Left ventricle myocardium superior (tissue), 1 donor: ENCODE measurements around the gene SMAD6. TPM values are rescaled to one million over a fixed set of nuclear protein-coding genes. Genes with fewer than 3 reads are reported as not detected.

Experiments
- ATAC-seq: fragments of 200-7000 bp; cut with Tn5 transposase; one replicate; pipeline ENCODE4 v1.9.1; 2020; ENCODE audit warnings: mild to moderate bottlenecking, moderate library complexity
- DNase-seq: peaks from one replicate; pipeline ENCODE4 v3.0.0-alpha.2; 2020
- intact Hi-C: fragments of 100-400 bp; cut with micrococcal nuclease; formaldehyde crosslinking; loops from one replicate; pipeline ENCODE4 v1.11.0; 2022
- total RNA-seq: library from RNA; stranded (reverse); fragmentation: NEBNext Ultra II Directional; extraction: Animal tissue kit (Norgen Biotek cat#: 25700); gene quantifications from one replicate; pipeline ENCODE4 v1.2.1, GENCODE V29; 2021
- donor health status: DM: no; HTN: yes; CAD: no; lungs with severe emphysema.

The SMAD6 gene
- total RNA-seq, 1 donor from 2014 or later, result 14.9 TPM

DNA sequence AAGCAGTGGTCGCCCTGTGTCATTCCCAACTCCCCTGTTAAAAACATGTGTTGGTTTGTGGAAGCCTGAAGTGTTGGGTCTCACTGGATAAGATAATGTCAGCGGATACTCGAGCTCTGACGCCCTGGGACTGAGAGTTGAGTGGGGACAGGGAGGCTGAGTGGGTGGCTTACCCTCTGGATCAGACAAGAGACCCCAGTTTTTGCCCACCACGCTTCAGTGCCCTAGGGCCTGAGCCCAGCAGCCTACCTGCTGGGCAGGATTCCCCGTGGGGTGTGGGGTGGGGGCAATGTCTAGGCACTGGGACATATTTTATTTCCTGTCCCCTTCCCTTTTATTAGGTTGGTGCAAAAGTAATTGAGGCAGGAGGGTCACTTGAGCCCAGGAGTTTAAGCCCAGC lies 75.0 kb downstream of the SMAD6 start:
- DNase-seq, result no peak
- ATAC-seq, result no peak
- intact Hi-C loops, result loop anchor here (10.0 kb wide), 1 partner anchor 72 kb away; the partner anchor contains the start of gene SMAD6

DNA sequence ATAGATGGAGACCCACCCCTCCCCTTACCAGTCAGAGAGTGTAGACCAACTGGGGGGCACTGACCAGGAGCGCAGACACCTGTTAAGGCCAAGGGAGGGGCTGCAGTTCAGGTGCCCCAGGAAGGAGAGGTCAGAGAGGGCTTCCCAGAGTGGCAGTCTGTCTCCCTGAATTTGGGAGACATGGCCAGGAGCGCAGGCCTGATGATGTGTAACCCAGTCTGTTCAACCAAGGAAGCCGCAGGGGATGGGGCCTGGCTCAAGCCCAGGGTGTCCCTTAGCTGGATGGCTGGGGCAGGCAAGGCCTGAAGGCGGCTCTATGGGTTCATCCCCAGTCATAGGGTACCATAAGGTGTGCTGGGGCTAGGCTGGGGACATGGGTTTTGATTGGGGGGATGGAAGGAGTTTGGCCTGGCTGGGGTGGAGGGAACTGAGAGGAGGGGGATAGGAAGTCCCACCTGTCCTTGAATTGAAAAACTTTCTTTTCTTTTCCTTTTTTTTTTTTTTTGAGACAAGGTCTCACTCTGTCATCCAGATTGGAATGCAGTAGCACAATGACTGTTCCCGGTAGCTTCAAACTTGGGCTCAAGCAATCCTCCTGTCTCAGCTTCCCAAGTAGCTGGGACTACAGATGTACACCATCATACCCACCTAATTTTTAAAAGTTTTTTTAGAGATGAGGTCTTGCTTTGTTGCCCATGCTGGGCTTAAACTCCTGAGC lies 75.7 kb downstream of the SMAD6 start:
- intact Hi-C loops, result loop anchor here (10.0 kb wide), 1 partner anchor 73 kb away; the partner anchor contains the start of gene SMAD6
- DNase-seq (no peak), ATAC-seq (no peak)

DNA sequence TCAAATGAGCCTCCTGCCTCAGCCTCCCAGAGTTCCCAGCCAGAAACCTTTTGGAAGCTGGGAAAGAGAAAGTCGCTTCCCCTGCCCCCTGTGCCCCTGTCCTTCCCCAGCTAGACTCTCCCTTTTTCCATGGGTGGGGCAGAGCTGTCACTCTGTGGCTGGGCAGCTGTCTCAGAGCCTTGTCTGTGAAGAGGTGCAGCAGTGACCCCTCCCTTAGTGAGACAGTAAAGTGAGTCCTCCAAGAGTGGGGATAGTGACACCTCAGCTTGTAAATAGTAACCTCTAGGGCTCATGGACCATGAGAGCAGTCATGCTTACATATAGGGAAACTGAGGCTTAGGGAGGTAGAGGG lies 76.3 kb downstream of the SMAD6 start:
- ATAC-seq (no peak), DNase-seq (no peak)
- intact Hi-C loops, result loop anchor here (10.0 kb wide), 1 partner anchor 73 kb away; the partner anchor contains the start of gene SMAD6

DNA sequence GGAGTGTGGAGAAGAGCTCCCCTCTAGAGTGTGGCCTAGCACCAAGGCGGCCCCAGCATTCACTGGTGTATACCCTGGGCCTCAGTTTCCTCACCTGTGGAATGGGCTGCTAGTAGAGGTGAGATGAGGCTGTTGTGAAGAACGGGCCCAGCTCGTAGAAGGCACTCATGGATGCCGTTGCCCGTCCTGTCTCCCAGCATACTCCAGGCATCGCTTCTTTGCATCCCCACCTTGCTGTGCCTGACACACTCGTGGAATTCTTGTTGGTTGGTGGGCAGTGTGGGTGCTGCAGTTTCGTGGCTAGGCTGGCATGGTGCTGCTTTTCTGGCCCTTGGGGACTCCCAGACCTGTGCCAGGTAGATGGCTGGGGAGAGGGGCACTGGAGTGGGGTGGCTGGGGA lies 76.7 kb downstream of the SMAD6 start:
- DNase-seq (no peak), ATAC-seq (no peak)
- intact Hi-C loops, result loop anchor here (10.0 kb wide), 1 partner anchor 74 kb away; the partner anchor contains the start of gene SMAD6

DNA sequence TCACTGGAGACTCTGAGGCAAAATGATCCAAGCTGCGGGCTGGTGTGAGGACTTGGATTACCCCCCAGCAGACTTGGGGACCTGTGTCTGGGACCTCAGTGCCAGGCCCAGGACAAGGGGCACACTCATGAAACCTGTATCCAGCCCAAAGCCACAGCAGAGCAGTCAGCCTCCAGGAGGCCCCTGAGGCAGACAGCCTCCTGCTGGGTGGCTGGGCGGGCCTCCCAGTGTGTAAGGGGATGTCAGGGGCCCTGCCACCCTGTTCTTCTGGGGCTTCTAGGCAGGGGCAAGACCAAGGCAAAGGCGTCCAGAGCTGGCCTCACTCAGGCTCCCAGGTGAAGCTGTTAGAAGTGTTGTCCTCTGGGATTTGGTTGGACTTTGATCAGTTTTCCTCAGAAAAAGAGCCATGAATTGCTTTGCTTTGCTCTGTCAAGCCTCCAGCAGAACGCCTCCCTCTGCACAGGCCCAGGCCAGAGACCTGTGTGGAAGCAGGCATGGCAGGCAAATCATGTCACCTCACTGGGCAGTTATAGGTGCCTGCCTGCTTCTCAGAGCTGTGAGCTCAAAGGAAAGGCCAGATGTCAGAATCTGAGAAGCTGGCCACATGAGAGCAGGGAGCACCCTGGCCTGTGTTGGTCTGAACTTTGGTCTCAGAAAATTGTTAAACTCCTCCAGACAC lies 77.4 kb downstream of the SMAD6 start:
- DNase-seq (no peak), ATAC-seq (no peak)
- intact Hi-C loops, result loop anchor here (10.0 kb wide), 2 partner anchors 75 kb away; partner anchors contain the start of gene SMAD6

DNA sequence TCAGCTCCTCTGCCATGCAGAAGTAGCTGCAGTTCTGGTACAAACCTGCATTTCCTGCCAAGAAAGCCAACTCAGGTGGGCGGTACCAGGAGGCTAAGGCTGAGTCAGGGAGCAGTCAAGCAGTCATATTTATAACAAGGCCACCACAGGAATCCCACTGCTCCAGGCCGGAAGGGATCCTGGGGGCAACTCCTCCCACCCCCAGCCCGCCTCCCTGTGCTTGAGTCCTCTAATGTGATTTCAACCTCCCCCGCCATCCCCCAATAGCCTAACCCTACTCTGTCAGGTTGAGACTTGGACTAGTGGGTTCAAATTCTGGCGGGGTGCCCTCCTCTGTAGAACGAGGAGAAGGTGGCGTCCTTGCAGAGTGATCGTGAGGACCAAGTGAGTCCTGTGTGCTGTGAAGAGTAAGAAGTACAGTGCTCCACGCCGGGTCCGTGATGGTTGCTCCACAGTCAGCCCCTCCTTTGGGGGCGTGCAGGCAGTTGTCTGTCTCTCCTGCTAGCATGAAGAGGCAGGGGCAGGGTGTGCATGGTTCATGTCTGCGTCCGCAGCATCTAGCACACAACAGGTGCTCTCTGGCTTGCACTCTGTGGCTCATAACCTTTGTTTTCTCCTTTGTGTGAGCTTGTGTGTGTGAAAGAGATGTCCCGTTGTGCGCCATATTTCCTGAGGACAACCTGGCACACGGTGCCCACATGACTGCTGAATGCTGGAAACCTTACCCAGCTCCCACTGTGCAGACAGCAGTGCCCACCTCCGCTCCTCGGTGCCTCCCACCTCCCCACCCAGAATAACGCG lies 78.3 kb downstream of the SMAD6 start:
- intact Hi-C loops, result loop anchor here (10.0 kb wide), 1 partner anchor 74 kb away; no protein-coding TSS in a partner anchor
- no peak for ATAC-seq
- no peak for DNase-seq

DNA sequence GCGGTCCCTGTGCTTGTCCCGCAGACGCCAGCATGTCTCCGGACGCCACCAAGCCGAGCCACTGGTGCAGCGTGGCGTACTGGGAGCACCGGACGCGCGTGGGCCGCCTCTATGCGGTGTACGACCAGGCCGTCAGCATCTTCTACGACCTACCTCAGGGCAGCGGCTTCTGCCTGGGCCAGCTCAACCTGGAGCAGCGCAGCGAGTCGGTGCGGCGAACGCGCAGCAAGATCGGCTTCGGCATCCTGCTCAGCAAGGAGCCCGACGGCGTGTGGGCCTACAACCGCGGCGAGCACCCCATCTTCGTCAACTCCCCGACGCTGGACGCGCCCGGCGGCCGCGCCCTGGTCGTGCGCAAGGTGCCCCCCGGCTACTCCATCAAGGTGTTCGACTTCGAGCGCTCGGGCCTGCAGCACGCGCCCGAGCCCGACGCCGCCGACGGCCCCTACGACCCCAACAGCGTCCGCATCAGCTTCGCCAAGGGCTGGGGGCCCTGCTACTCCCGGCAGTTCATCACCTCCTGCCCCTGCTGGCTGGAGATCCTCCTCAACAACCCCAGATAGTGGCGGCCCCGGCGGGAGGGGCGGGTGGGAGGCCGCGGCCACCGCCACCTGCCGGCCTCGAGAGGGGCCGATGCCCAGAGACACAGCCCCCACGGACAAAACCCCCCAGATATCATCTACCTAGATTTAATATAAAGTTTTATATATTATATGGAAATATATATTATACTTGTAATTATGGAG lies 79.1 kb downstream of the SMAD6 start:
- intact Hi-C loops, result loop anchor here (10.0 kb wide), 1 partner anchor 74 kb away; no protein-coding TSS in a partner anchor
- ATAC-seq (no peak), DNase-seq (no peak)

DNA sequence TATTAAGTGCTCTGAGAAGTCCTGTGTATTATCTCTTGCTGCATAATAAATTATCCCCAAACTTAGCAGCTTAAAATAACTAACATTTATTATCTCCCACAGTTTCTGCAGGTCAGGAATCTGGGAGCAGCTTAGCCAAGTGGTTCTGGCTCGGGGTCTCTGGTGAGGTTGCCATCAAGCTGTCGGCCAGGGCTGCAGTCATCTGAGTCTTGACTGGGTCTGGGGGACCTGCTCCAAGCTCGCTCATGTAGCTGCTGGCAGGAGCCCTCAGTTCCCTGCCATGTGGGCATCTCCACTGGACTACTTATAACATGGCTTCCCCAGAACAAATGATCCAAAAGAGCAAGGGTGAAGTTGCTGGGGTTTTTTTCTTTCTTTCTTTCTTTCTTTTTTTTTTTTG lies 80.7 kb downstream of the SMAD6 start:
- DNase-seq, result no peak
- intact Hi-C loops, result loop anchor here (10.0 kb wide), 1 partner anchor 72 kb away; no protein-coding TSS in a partner anchor
- ATAC-seq, result peak; percentile 20

DNA sequence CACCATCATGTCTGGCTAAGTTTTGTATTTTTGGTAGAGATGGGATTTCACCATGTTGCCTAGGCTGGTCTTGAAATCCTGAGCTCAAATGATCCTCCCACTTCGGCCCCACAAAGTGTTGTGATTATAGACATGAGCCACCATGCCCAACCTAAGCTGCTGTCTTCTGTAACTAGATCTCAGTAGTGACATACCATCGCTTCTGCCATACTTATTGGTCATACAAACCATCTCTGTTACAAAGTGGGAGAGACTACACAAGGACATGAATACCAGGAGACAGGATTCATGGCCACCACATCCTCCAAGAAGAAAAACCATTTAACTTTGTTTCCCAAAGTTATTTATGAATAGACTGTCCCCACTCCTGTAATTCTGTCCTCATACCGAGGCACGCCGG lies 81.3 kb downstream of the SMAD6 start:
- no peak for DNase-seq
- ATAC-seq, result no peak
- intact Hi-C loops, result loop anchor here (10.0 kb wide), 1 partner anchor 71 kb away; no protein-coding TSS in a partner anchor

DNA sequence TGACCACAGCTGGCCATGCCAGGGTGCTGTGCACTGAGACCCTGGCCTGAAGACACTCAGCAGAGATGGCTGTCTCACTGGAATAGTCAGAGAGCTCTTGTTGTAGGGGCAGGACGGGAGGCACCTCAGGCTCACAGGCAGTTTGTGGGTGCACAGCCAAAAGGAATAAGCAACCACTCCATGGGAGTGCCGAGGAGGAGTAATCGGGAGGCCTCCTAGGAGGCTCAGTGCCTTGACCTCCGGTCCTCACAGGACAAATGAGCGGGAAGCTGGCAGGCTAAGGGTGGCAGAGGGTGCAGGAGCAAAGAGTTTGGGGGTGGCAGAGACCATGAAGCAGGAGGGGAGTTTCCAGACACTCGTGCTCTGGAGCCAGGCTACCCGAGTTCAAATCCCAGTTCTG lies 81.7 kb downstream of the SMAD6 start:
- intact Hi-C loops, result loop anchor here (10.0 kb wide), 1 partner anchor 71 kb away; no protein-coding TSS in a partner anchor
- ATAC-seq, result no peak

DNA sequence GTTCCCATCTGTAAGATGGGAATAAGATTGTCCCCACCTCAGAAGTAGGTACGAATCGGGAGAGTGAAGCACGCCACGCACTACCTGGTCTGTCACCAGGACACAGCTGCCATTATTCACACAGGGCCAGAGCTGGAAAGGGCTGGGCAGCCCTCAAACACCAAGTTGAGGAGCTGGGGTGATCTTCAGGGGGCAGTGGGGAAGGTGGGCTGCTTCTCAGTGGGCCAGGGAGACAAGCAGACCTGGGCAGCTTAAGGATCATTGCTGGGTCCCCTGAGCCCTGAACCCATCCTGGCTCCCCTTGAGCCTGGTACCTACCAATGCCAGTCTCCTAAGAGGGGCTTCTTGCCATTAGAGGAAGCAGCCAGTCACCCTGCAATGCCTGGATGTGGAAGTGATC lies 82.1 kb downstream of the SMAD6 start:
- DNase-seq (no peak), ATAC-seq (no peak)
- intact Hi-C loops, result loop anchor here (10.0 kb wide), 1 partner anchor 71 kb away; no protein-coding TSS in a partner anchor

More for the DNA sequence above, 81.7 kb downstream of the SMAD6 start:
- DNase-seq, result no peak

DNA sequence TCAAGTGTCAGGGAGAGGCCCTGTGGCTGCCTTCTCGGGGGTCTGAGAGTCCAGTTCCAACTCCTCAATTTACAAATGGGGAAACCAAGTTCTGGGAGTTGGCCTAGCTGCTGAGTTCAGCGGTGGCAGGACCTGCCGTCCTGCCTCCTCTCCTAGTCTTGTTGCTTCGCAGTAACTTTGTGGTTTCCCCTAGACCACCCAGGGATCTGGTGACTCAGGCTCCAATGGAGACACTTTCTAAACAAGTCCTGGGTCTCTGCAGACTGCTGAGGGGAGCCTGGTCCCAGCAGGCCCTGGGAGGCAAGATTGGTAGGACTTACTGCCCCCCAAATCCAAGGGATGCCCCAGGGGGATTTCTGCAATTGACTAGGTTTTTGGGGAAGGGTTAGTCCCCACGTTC lies 83.6 kb downstream of the SMAD6 start:
- no peak for DNase-seq
- intact Hi-C loops, result loop anchor here (10.0 kb wide), 1 partner anchor 69 kb away; no protein-coding TSS in a partner anchor
- ATAC-seq, result no peak

DNA sequence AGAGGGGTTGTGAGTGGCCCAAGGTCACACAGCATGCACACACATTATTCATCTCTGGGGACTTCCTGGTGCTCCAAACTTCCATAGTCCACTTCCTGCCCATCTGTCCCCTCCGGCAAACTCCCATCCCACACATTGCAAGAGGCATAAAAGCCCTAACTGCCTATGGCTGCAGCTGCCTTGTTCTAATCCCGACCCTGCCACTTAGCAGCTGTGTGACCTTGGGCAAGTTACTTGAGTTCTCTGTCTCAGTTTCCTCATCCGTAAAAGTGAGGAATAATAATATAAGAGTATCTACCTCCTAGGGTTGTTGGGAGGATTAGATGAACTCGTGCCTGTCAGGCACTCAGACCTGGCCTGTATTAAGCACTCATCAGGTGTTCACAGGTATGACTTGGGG lies 84.2 kb downstream of the SMAD6 start:
- intact Hi-C loops, result loop anchor here (10.0 kb wide), 1 partner anchor 69 kb away; no protein-coding TSS in a partner anchor
- no peak for DNase-seq
- no peak for ATAC-seq

DNA sequence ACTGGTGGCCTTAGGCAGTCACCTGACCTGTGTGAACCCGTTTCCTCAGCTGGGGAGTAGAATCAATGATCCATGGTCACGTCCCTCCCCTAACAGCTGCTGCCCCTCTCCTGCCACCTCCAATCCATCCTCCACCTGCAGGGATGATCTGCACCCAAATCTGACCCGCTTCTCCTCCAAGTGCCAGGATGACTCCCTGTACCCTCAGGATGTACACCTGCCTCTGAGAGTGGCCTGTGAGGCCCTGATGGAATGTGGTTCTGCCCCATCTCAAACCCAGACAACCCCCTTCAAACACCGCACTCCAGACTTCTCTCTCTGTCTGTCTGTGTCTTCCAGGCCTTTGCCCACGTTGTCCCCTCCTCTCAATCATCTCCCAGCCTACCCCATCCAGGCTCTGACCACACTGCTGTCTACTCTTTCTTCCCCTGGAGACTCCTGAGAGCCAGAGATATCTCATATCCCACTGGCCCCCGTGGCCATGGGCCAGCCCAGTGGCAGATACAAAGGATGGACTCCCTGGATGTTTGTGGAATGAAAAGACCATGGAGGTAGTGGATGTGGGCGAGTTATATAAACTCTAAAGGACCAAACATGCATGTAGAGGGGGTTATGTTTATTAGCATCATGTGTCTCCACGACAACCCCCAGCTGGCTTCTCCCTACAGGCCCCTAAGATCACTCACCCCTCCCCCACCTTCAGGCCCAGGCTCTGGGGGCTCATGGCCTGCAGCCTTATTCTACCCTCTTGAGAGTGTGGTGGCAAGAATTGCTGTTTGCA lies 84.9 kb downstream of the SMAD6 start:
- intact Hi-C loops, result loop anchor here (10.0 kb wide), 1 partner anchor 68 kb away; no protein-coding TSS in a partner anchor
- ATAC-seq (no peak), DNase-seq (no peak)

DNA sequence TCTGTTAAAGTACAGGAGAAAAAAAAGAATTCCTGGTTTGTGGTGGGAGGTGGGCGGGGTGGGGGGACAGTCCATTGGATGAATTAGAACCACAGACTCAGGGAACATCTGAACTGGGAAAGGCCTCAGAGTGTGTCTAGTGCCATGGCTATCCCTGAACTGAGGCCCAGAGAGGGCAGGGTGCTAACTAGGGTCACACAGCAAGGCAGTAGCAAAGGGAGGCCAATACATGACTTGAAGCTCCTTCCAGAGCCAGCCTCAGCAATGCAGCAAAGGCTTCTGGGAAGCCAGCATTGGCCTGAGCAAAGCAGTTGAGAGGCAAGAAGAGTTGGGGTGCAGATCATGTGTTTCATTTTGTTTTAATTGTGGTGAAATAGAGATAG lies 85.4 kb downstream of the SMAD6 start:
- ATAC-seq (no peak), DNase-seq (no peak)
- intact Hi-C loops, result loop anchor here (10.0 kb wide), 1 partner anchor 67 kb away; no protein-coding TSS in a partner anchor

DNA sequence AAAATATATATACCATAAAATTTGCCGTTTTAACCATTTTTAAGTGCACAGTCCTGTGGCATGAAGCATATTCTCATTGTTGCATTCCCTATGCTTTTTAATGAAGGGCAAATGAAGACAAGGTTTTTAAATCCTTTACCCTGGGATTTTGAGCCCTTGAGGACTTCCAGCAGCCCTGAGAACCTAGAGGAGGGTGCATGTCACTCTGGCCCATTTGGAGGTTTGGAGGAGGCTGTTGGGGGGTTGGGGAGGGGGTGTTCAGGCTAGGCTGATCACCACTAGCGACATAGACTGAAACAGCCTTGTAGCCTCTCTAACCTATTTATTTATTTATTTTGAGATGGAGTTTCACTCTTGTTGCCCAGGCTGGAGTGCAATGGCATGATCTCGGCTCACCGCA lies 86.0 kb downstream of the SMAD6 start:
- intact Hi-C loops, result loop anchor here (10.0 kb wide), 1 partner anchor 67 kb away; no protein-coding TSS in a partner anchor
- no peak for ATAC-seq
- no peak for DNase-seq
